Spleen (tissue), 11 donors: Measurements from ENCODE around the gene SYTL1. TPM values are rescaled to one million over a fixed set of nuclear protein-coding genes. Genes with fewer than 3 reads are reported as not detected.

Experiments
- DNase-seq: peaks from one replicate; pipeline ENCODE4 v3.0.0-alpha.2; 2020
- H3K27ac ChIP-seq, 8 donors: fragments of 200-600 bp; sonication (generic) in 7 of 8; 1 replicate in 4 of 8; 2 replicates in 4 of 8; pipeline versions ENCODE4 v1.5.0 to v1.8.0; 2016 to 2021; ENCODE audit warnings: inconsistent platforms in 4 of 8, mild to moderate bottlenecking in 4 of 8, moderate library complexity in 1 of 8
- H3K27me3 ChIP-seq, 7 donors: fragments of 200-600 bp; sonication (generic) in 6 of 7; replicated peaks in 1 of 7; 1 replicate in 4 of 7; 2 replicates in 3 of 7; pipeline versions ENCODE4 v1.5.0 to v1.8.0; 2016 to 2021; ENCODE audit warnings: inconsistent platforms in 3 of 7, mild to moderate bottlenecking in 1 of 7
- H3K36me3 ChIP-seq, 6 donors: fragments of 200-600 bp; sonication (generic) in 5 of 6; 1 replicate in 4 of 6; 2 replicates in 2 of 6; pipeline versions ENCODE4 v1.5.0 to v1.8.0; 2016 to 2021; ENCODE audit warnings: inconsistent platforms in 2 of 6
- H3K4me1 ChIP-seq, 6 donors: fragments of 200-600 bp; sonication (generic) in 5 of 6; 1 replicate in 3 of 6; 2 replicates in 3 of 6; pipeline versions ENCODE4 v1.5.0 to v1.8.0; 2016 to 2021; ENCODE audit warnings: inconsistent platforms in 3 of 6
- H3K4me3 ChIP-seq, 8 donors: fragments of 200-600 bp; sonication (generic) in 7 of 8; 1 replicate in 4 of 8; 2 replicates in 4 of 8; pipeline versions ENCODE4 v1.5.0 to v1.8.0; 2016 to 2021; ENCODE audit warnings: inconsistent platforms in 4 of 8, mild to moderate bottlenecking in 4 of 8, moderate library complexity in 2 of 8
- H3K9me3 ChIP-seq, 8 donors: fragments of 200-600 bp; sonication (generic) in 7 of 8; 1 replicate in 4 of 8; 2 replicates in 4 of 8; pipeline versions ENCODE4 v1.5.0 to v1.8.0; 2016 to 2021; ENCODE audit warnings: inconsistent platforms in 4 of 8
- CTCF ChIP-seq, 11 experiments: fragments of 200-600 bp in 7 of 11; fragments of 450-650 bp in 4 of 11; sonication (generic) in 4 of 11; IDR thresholded peaks in 8 of 11; conservative IDR thresholded peaks in 3 of 11; 1 replicate in 7 of 11; 2 replicates in 4 of 11; pipeline versions ENCODE4 v1.4.0 to v1.8.0; 2016 to 2021; ENCODE audit warnings: antibody characterized with exemption in 11 of 11, inconsistent platforms in 4 of 11, mild to moderate bottlenecking in 1 of 11
- POLR2A ChIP-seq, 3 donors: fragments of 450-650 bp; IDR thresholded peaks; one replicate each; pipeline ENCODE4 v1.5.1; 2017; ENCODE audit warnings: antibody characterized with exemption in 3 of 3, mild to moderate bottlenecking in 1 of 3
- POLR2AphosphoS5 ChIP-seq, 3 donors: sonication (generic); formaldehyde crosslinking; IDR thresholded peaks; one replicate each; pipeline ENCODE4 v1.5.1; 2017; ENCODE audit warnings: antibody characterized with exemption in 3 of 3
- WGBS, 5 donors: extraction: QIAGEN DNeasy Blood & Tissue Kit in 3 of 5; methylation state at CpG; one replicate each; pipeline versions ENCODE4 v1.1.5 to v1.1.7; 2013 to 2018; 5-methylcytosine and 5-hydroxymethylcytosine counted together
- intact Hi-C: fragments of 100-400 bp; cut with DNase I; formaldehyde crosslinking; loops from one replicate; pipeline ENCODE4 v1.15.0; 2023; ENCODE audit warnings: low total_unique reads
- polyA plus RNA-seq, 3 donors: library from polyadenylated mRNA; stranded (reverse); fragments of 200-250 nt; gene quantifications; one replicate each; pipeline ENCODE4 v1.2.1, GENCODE V29; 2013
- total RNA-seq, 7 donors: library from RNA; depleted of rRNA in 3 of 7; stranded (reverse); fragments of >200 nt in 3 of 7; fragmentation: NEBNext Ultra II Directional in 4 of 7; extraction: Animal tissue kit (Norgen Biotek cat#: 25700) in 4 of 7; gene quantifications; one replicate each; pipeline versions ENCODE4 v1.1.0 to v1.2.1, GENCODE V29; 2016 to 2021
- donor health status: healthy with polysubstance abuse.
- donor health status: DM: no; HTN: no; CAD: no; lungs with moderate emphysema.
- donor health status: DM: no; HTN: no; CAD: no.
- donor health status: Bipolar disorder and iron deficiency.
- donor health status: healthy.
- donor health status: DM: no; HTN: no; CAD: no.
- donor health status: DM: yes; HTN: yes; CAD: no.

The SYTL1 gene
- total and polyA plus RNA-seq, 10 donors = 54.9 to 208 (median 76.4) TPM

- 55 to 76% (median 64%) methylated on average over 13 of the region's 13 CpGs for WGBS, 5 donors
- Histone ChIP-seq H3K27ac (no peak overlapping the region), H3K27me3 (no peaks in the 10 kb centered on the region), H3K4me1 (peaks cover 33 to 86% (median 49%) of the 10 kb centered on the region in 6 donors), H3K9me3 (no peaks in the 10 kb centered on the region), H3K4me3 (no peak overlapping the region), H3K36me3 (peaks cover 0 to 9% (median 0%) of the 10 kb centered on the region in 6 donors)
- no peak for DNase-seq
- peak; percentile 58 to 74 (median 60) for TF ChIP-seq POLR2AphosphoS5 (IDR thresholded peaks at IDR 0.05)
- no peak for TF ChIP-seq CTCF (IDR thresholded peaks at IDR 0.05 in 8 of 11, conservative IDR thresholded peaks at IDR 0.05 in 3 of 11)
- no peak for TF ChIP-seq POLR2A (IDR thresholded peaks at IDR 0.05)
- intact Hi-C loops = loop anchor here (5.0 kb wide), 2 partner anchors 207 to 262 kb away; no protein-coding TSS in a partner anchor
These were observed 58.5 kb downstream of the SYTL1 start for GRCh38 chr1:27400082-27400962.

DNA sequence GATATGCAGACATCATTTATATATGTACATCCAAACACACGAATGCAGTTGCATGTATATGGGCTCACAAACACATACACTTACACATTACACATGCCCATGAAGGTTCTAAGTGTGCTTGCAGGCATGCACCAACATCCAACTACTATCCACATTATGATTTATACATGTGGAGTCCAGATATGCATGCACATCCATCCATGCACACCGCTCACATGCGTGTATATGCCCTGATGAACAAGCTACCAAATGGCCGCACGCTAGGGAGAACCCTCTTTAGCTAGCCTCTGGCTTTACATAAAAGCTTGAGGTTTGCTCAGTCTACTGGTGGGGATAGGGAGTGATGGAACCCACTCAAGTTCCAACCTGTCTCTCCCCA, 59.1 kb downstream of the SYTL1 start:
- Histone ChIP-seq H3K27ac (no peak overlapping the region), H3K4me1 (peaks cover 31 to 86% (median 47%) of the 10 kb centered on the region in 6 donors), H3K36me3 (peaks cover 0 to 15% (median 0%) of the 10 kb centered on the region in 6 donors), H3K9me3 (no peaks in the 10 kb centered on the region), H3K27me3 (no peaks in the 10 kb centered on the region), H3K4me3 (no peak overlapping the region)
- TF ChIP-seq CTCF (IDR thresholded peaks at IDR 0.05 in 8 of 11, conservative IDR thresholded peaks at IDR 0.05 in 3 of 11) = no peak
- peak in 1 of 3 donors; percentile 79 for TF ChIP-seq POLR2AphosphoS5 (IDR thresholded peaks at IDR 0.05)
- intact Hi-C loops = loop anchor here (5.0 kb wide), 2 partner anchors 206 to 261 kb away; no protein-coding TSS in a partner anchor
- no peak for DNase-seq
- 89 to 98% (median 93%) methylated on average over 5 of the region's 5 CpGs for WGBS, 5 donors

- H3K36me3 ChIP-seq = peaks cover 0 to 29% (median 7%) of the 10 kb centered on the region in 6 donors
- TF ChIP-seq CTCF (IDR thresholded peaks at IDR 0.05 in 8 of 11, conservative IDR thresholded peaks at IDR 0.05 in 3 of 11) = peak in 10 of 11 experiments; percentile 46 to 70 (median 56)
- no peak for TF ChIP-seq POLR2A (IDR thresholded peaks at IDR 0.05)
- TF ChIP-seq POLR2AphosphoS5 (IDR thresholded peaks at IDR 0.05) = peak; percentile 82 to 84 (median 82)
- no peaks in the 10 kb centered on the region for H3K27me3 ChIP-seq
- H3K27ac ChIP-seq = peak overlapping the region in 7 of 8 donors; percentile 67 to 84 (median 75)
- no peak overlapping the region for H3K4me3 ChIP-seq
- H3K9me3 ChIP-seq = no peaks in the 10 kb centered on the region
- intact Hi-C loops = loop anchor here (5.0 kb wide), 2 partner anchors 205 to 260 kb away; no protein-coding TSS in a partner anchor
- peak; percentile 91 for DNase-seq
- WGBS, 5 donors = 22 to 41% (median 33%) methylated on average over 8 of the region's 8 CpGs
- peaks cover 31 to 90% (median 57%) of the 10 kb centered on the region in 6 donors for H3K4me1 ChIP-seq
These were observed 60.5 kb downstream of the SYTL1 start for GRCh38 chr1:27402349-27402754.
